ENCODE measurements around the gene POU2F2.

The POU2F2 gene

DNA sequence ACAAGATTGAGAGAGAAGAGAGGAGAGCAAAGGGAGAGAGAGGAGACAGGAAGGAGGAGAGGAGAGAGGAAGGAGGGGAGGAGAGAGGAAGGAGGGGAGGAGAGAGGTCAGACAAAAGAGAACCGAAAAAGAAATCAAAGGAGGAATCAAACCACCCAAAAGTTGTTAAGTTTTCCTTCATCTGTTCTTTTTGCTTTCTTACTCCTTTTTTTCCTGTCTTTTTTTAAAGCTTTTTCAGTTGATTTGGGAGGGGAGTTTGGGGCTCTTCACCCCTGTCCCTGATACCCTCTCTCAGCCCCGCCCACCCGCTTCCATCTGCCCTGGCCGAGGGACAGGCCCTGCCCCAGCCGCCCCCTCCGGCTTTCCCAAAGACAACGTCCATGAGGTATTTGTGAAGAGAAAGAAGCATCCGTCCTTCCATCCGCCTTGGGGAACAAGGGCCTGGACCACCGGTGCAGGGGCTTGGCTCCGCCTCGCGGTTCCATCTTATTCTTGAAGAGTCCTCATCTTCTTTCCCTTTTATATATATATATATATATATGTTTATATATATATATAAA is 43.0 kb downstream of the POU2F2 start:
- Histone ChIP-seq H3K79me2 (ENCODE audit: insufficient read depth, low read length) (no peaks in the 10 kb centered on the region), H3K27ac (ENCODE audit: low read depth, low read length) (no peak overlapping the region), H3K36me3 (ENCODE audit: low read length) (no peaks in the 10 kb centered on the region), H3K9me3 (ENCODE audit: insufficient read depth, low read length) (no peaks in the 10 kb centered on the region), H3F3A (ENCODE audit: insufficient read depth) (peaks cover 20% of the 10 kb centered on the region; the same call in 1 of the 2 replicates), H3K4me2 (ENCODE audit: low read depth, low read length, poor library complexity, severe bottlenecking) (no peak overlapping the region), H3K9ac (ENCODE audit: low read length) (no peak overlapping the region), H3K4me3 (ENCODE audit: insufficient read depth, low read length, poor library complexity, severe bottlenecking) (no peak overlapping the region), H3K27me3 (ENCODE audit: low read length) (no peaks in the 10 kb centered on the region), H4K20me1 (ENCODE audit: low read depth, low read length) (no peaks in the 10 kb centered on the region), H3K9me2 (replicated peaks; ENCODE audit: insufficient read depth, low read length) (no peaks in the 10 kb centered on the region), H2AFZ (ENCODE audit: low read depth, low read length, severe bottlenecking) (no peak overlapping the region)
- no peak for TF ChIP-seq EZH2phosphoT487 (conservative IDR thresholded peaks at IDR 0.05; ENCODE audit: low read length)
- TF ChIP-seq, protein P1, sequence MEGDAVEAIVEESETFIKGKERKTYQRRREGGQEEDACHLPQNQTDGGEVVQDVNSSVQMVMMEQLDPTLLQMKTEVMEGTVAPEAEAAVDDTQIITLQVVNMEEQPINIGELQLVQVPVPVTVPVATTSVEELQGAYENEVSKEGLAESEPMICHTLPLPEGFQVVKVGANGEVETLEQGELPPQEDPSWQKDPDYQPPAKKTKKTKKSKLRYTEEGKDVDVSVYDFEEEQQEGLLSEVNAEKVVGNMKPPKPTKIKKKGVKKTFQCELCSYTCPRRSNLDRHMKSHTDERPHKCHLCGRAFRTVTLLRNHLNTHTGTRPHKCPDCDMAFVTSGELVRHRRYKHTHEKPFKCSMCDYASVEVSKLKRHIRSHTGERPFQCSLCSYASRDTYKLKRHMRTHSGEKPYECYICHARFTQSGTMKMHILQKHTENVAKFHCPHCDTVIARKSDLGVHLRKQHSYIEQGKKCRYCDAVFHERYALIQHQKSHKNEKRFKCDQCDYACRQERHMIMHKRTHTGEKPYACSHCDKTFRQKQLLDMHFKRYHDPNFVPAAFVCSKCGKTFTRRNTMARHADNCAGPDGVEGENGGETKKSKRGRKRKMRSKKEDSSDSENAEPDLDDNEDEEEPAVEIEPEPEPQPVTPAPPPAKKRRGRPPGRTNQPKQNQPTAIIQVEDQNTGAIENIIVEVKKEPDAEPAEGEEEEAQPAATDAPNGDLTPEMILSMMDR (IDR thresholded peaks at IDR 0.05; ENCODE audit: insufficient read depth, low read length, poor library complexity, severe bottlenecking): no peak

DNA sequence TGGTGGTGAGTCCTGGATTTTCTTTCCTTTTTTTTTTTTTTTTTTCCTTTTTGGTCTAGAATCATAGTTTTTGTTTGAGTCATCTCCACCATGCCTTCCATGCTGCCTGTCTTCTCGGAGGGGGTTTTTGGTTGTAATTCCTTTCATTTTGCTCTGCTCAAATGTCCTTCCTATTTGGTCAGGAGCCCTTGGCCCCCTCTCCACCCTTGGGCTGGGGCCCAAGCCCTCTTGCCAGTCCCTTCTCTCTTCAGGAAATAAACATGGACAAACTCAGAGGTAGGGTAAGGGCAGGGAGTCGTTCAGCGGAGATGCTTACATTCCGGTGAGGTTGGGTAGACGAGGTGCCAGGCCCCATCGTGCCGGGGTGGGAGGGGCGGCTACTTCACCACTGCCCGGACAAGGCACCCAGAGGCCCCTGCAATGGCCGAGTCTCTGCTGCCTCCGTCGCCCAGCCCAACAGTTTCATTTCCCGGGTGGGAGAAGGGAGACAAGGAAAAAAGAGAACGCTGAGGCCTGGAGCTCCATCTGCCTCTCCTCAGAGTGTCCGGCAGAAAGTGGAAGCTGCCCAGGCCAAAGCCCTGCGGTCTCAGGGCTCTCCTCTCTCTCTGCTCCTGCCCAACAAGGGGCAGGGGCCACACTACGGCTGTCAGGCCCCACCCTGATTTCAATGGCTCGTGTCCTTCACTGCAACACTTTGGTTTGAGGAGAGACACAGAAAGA is 43.6 kb downstream of the POU2F2 start:
- H3K27ac ChIP-seq (ENCODE audit: low read depth, low read length): no peak overlapping the region
- H3K79me2 ChIP-seq (ENCODE audit: insufficient read depth, low read length): no peaks in the 10 kb centered on the region
- no peaks in the 10 kb centered on the region for H3K27me3 ChIP-seq (ENCODE audit: low read length)
- TF ChIP-seq, protein P1 (IDR thresholded peaks at IDR 0.05; ENCODE audit: insufficient read depth, low read length, poor library complexity, severe bottlenecking): no peak
- TF ChIP-seq EZH2phosphoT487 (conservative IDR thresholded peaks at IDR 0.05; ENCODE audit: low read length): no peak
- no peak overlapping the region for H2AFZ ChIP-seq (ENCODE audit: low read depth, low read length, severe bottlenecking)
- H3K9me2 ChIP-seq (replicated peaks; ENCODE audit: insufficient read depth, low read length): no peaks in the 10 kb centered on the region
- no peak overlapping the region for H3K4me2 ChIP-seq (ENCODE audit: low read depth, low read length, poor library complexity, severe bottlenecking)
- H3K9me3 ChIP-seq (ENCODE audit: insufficient read depth, low read length): no peaks in the 10 kb centered on the region
- no peaks in the 10 kb centered on the region for H4K20me1 ChIP-seq (ENCODE audit: low read depth, low read length)
- no peak overlapping the region for H3K4me3 ChIP-seq (ENCODE audit: insufficient read depth, low read length, poor library complexity, severe bottlenecking)
- no peaks in the 10 kb centered on the region for H3K36me3 ChIP-seq (ENCODE audit: low read length)
- H3K9ac ChIP-seq (ENCODE audit: low read length): no peak overlapping the region
- peaks cover 20% of the 10 kb centered on the region; the same call in 1 of the 2 replicates for H3F3A ChIP-seq (ENCODE audit: insufficient read depth)

DNA sequence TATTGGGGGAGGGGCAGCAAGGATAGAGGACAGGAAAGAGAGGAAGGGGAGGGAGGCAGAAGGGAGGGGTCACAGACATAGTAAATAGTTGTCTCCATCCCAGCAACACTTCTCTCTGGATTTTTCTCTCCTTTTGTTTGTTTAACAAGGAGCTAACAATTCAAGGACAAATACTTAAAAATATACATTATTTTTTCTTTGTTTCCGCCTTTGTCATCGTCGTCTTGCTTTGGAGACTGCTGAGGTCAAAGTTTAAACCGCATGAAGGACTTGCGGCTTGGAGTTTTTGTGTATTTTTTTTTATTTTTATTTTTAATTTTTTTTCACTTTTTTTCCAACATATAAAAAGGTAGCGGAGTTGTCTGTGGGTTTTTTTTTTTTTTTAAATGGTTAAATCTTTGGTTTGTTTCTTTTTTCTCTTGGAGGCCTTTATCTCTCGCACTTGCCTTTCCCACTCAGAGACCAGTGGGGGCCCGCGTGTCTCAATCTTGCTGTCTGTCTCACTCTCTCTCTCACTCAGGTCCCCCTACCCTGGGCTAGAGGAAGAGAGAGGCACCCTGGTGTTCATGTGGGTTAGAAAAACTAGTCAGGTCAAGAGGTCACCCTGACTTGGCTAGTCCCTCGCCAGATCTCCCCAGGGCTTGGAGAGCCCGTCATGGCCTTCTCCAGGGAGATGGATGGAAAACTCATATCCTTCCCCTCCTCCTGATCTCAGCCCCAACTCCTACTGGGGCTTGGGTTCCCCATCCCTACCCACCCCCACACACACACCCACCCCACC is 45.3 kb downstream of the POU2F2 start:
- H3K79me2 ChIP-seq (ENCODE audit: insufficient read depth, low read length): no peaks in the 10 kb centered on the region
- H3K9me3 ChIP-seq (ENCODE audit: insufficient read depth, low read length): no peaks in the 10 kb centered on the region
- H3F3A ChIP-seq (ENCODE audit: insufficient read depth): peaks cover 20% of the 10 kb centered on the region; the same call in 1 of the 2 replicates
- H3K27ac ChIP-seq (ENCODE audit: low read depth, low read length): no peak overlapping the region
- H2AFZ ChIP-seq (ENCODE audit: low read depth, low read length, severe bottlenecking): no peak overlapping the region
- H3K9ac ChIP-seq (ENCODE audit: low read length): no peak overlapping the region
- H3K27me3 ChIP-seq (ENCODE audit: low read length): no peaks in the 10 kb centered on the region
- TF ChIP-seq, protein P1 (IDR thresholded peaks at IDR 0.05; ENCODE audit: insufficient read depth, low read length, poor library complexity, severe bottlenecking): no peak
- no peak for TF ChIP-seq EZH2phosphoT487 (conservative IDR thresholded peaks at IDR 0.05; ENCODE audit: low read length)
- H3K36me3 ChIP-seq (ENCODE audit: low read length): no peaks in the 10 kb centered on the region
- H4K20me1 ChIP-seq (ENCODE audit: low read depth, low read length): peaks cover 2% of the 10 kb centered on the region; the same call in 1 of the 2 replicates
- no peak overlapping the region for H3K4me3 ChIP-seq (ENCODE audit: insufficient read depth, low read length, poor library complexity, severe bottlenecking)
- H3K9me2 ChIP-seq (replicated peaks; ENCODE audit: insufficient read depth, low read length): no peaks in the 10 kb centered on the region
- no peak overlapping the region for H3K4me2 ChIP-seq (ENCODE audit: low read depth, low read length, poor library complexity, severe bottlenecking)
